NCI-H1092 treated with DMSO at 0.1 percent for 48 hours (cell line): ENCODE measurements around the gene KATNAL2.
A peak's percentile ranks its signal among the peaks of the same experiment; 100 is the strongest.
"Not testable (repeated sequence)": the region's sequence is repeated elsewhere in the genome, so short reads cannot be mapped to it uniquely, and the experiment has no call there.

Experiments
- DNase-seq: peaks from one replicate; lab custom pipeline; 2025; lab: John Stamatoyannopoulos, UW

KATNAL2 gene

DNA sequence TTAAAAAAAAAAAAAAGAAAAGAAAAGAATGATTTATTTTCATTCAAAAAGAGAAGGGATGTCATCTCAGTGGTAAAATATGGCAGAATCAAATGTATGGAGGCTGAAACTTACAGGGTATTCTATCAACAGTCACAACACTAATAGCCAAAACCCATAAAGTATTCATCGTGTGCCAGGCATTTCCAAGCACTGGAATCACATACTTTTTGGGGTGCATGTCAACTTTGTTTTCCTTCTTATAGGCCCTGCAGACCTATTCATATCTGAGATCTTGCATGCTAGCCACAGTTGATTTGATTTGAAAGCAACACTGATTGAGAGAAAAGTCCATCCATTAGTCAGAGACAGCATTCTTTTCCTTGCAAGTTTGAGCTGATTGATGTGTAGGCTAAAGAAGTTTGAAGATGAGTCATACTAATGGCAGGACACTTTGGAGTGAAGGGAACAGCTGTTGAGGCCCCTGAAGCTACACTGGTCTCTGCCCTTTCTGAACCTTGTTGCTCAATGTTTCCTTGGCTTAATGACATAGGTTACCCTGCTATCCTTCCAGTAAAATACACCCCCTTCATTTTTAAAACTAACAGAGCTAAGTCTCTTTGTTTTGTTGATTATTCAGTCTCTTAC lies 22.0 kb downstream of the KATNAL2 start:
- DNase-seq: no peak

DNA sequence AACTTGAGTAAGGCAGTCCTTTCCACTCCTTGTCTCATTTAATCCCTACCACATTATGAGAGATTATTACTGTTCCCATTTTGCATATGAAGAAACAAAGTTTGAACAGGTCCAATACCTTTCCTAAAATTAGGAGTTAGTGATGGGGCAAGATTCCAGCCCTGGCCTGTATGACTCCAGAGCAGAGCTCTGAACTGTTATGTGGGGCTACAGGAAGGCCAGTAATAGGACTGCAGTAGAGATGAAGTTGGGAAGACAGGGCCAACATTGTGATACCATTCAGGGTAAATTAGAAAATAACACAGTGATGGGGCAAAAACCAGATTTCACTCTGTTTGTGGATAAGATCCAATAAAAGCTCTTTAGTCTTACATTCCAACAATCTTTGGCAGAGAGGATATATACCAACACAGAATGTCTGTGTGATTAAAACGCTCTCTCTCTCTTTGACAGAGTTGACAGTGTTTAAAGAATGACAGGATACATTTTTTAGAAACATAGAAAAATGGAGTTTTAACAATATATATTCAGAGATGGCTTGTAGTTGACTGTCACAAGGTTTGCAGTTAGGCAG lies 22.7 kb downstream of the KATNAL2 start:
- DNase-seq: no peak

DNA sequence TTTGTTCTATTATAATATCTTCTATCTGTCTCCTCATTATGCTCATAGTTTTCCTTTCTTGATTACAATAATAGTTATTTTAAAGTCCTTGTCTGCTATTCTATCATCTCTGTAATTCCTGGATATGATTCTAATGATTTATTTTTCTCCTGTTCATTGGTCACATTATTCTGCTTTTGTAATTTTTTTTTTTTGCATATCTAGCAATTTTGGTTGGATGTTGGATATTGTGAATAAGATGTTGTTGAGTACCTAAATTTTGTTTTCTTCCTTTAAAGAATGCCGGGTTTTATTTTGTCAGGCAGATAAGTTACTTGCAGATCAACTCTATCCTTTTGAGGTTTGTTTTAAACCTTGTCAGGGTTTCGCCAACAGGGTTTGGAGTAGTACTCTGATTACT lies 25.2 kb downstream of the KATNAL2 start:
- DNase-seq: no peak

DNA sequence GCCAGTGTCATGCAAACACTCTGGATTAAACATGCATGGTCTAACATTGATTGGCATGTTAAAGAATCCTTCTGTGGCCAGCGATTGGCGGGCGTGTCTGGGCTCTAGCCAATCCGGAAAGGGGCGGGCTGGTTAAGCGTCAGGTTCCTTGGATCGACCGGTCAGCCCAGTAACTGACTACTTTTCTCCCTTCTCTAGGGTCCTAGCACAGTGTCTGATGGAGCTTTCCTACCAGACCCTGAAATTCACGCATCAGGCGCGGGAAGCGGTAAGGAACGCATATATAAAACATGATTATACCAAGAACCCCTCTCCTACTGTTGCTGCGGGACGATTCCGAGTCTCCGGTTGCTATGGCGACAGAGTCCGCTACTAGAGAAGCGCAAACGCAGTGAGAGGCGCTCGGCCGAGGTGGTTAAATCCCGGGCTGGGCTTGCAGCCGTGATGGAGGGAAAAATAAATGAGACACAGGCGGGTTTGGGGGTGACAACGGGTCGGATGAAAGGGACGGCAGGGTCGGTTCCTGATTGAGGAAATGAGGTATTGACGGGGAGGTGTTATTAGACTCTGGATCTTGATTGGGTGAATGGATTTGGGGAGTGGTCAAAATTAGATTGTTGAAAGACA lies 29.4 kb downstream of the KATNAL2 start:
- no peak for DNase-seq

DNA sequence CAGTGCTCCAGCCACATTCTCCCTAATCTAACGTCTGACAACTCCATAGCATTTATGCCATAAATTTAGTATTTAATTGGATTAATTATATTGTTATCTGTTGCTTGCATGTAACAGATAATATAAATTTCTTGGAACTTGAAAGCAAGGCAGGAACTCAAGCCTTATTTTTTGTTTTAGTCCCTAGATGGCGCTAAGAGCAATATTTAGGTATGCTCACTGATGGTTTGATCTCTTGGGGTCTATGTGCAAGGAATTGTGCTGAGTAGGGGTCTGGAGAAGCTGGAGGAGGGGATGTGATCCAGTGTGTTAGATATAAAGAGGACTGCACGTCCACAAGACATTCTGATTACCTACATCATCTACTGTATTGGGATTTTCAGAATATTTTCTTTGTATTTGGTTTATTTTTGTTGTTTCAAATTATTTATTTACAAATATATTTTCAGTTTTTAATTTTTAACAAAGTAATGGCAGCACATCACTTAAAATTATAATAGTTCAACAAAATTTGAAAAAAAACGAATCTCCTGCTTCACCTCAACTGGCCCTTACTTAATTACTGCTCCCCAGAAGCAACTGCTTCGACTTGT lies 32.8 kb downstream of the KATNAL2 start:
- DNase-seq: peak; percentile 64

DNA sequence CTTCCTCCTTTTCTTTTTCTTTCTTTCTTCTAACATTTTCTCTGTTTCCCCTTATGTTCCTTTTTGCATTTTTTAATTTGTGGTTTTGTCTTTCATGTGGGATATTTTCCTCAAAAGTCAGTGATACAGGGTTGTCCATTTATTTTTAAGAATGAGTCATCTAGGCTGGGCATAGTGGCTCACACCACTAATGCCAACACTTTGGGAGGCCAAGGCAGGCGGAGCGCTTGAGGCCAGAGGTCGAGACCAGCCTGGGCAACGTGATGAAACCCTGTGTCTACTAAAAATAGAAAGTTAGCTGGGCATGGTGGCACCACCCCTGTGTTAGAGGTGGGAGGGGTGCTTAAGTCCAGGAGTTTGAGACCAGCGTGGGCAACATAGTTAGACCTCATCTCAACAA lies 35.8 kb downstream of the KATNAL2 start:
- no peak for DNase-seq

DNA sequence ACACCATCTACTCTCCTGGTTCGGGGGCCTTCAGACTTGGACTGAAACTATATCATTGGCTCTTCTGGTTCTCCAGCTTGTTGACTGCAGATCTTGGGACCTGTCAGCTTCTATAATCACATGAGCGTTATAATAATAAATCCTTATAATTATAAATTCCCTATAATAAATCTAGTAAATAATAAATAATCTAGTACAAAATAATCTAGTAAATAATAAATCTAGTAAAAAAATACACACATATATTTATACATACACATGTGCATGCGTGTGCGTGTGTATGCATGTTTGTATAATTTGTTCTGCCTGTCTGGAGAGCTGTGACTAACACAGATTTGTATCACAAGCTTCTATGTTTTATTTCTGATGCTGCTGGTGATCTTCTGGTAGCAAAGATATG lies 40.8 kb downstream of the KATNAL2 start:
- no peak for DNase-seq

DNA sequence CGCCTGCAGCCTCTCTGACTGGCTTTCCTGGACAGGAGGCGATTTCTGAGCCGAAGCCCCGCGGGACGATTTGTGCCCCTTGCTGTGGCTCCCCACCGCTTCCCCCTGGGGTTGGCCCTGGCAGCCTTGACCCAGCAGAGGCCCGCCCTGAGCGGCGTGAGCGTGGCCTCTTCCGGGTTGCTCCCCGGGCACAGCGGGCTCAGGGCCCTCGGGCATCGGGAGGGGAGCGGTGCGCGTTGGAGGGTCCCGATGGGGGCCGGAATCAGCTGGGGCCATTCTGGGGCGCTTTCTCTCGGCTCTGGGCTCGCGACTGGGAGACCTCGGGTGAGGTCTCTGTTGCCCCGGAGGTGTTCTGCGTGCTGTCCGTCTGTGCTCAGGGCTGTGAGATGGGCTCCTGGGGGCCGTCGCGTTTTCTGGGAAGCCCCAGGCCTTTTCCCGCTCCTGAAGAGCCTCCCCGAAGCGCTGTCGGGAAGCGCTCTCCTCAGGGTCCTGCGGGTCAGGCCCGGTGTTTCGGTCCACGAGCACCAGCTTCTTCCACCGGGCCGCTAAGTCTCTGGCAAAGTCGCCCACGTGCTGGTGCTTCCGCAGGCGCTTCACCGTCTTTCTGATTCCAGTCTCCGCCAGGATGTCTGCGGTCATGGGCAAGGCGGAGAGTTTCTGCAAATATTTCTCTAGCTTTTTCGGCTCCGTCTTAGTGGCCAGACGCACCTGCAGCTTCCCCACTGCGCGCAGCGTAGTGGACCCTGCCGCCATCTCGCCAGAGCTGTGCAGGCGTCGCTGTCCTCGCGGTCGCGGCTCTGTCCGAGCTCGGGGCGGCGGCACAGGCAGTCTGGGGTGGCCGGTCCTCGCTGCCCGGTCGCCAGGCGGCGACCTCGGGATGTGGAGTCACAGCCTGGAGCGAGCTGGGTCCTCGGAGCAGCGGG lies 46.5 kb downstream of the KATNAL2 start:
- DNase-seq: not testable (repeated sequence)

DNA sequence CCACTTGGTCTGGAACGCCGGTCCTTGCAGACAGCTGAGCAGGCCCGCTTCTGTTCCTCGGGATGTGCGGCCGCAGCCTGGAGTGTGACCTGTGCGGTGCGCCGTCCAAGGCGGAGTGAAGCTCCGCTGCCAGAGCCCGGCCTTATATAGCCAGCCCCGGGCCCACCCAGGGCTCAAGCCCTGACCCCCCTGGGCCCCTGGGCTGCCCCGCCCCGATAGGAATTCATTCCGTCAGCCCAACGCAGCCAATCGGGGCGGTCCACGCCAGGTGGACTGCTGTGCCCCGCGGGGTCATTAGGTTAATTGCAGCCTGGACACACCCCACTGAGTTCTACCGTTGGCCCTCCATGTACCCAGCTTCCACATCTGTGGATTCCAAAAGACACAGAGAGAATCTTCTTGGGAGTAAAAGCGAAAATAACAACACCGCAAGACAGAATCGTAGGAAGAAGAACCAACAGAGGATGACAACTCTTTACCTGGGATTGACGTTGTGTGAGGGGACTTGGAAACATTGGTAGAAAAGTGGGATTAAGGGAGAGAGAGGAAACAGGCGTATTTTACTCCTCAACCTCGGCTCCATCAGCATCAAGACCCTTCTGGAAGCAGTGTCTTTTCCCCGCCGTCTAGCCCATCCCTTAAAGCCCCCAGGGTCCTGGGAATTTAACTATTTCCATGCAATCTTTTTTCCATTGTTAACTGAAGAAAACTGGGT lies 47.3 kb downstream of the KATNAL2 start:
- not testable (repeated sequence) for DNase-seq

DNA sequence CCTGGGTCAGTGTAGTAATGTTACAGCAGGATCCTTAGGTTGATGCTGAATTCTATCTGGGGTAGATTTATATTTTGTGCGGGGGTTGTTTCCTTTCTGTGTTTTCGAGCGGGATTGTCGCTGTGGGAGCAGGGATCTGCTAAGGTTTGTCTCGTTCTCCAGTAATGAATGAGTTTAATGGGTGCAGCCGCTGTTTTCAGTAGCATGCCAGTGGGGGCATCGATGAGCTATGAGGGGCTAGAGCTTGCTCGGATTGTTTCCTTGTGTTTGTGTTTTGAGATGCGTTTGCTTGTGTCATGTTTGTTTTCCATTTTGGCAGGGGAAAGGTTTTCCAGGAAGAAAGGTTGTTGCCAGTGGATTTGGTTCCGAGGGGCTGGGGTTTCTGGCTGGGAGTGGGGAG lies 48.9 kb downstream of the KATNAL2 start:
- not testable (repeated sequence) for DNase-seq

DNA sequence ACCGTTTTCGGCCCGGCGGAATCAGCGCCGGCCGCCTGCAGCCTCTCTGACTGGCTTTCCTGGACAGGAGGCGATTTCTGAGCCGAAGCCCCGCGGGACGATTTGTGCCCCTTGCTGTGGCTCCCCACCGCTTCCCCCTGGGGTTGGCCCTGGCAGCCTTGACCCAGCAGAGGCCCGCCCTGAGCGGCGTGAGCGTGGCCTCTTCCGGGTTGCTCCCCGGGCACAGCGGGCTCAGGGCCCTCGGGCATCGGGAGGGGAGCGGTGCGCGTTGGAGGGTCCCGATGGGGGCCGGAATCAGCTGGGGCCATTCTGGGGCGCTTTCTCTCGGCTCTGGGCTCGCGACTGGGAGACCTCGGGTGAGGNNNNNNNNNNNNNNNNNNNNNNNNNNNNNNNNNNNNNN lies 52.1 kb downstream of the KATNAL2 start:
- not testable (repeated sequence) for DNase-seq

DNA sequence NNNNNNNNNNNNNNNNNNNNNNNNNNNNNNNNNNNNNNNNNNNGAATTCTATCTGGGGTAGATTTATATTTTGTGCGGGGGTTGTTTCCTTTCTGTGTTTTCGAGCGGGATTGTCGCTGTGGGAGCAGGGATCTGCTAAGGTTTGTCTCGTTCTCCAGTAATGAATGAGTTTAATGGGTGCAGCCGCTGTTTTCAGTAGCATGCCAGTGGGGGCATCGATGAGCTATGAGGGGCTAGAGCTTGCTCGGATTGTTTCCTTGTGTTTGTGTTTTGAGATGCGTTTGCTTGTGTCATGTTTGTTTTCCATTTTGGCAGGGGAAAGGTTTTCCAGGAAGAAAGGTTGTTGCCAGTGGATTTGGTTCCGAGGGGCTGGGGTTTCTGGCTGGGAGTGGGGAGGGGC lies 102.5 kb downstream of the KATNAL2 start:
- not testable (repeated sequence) for DNase-seq

DNA sequence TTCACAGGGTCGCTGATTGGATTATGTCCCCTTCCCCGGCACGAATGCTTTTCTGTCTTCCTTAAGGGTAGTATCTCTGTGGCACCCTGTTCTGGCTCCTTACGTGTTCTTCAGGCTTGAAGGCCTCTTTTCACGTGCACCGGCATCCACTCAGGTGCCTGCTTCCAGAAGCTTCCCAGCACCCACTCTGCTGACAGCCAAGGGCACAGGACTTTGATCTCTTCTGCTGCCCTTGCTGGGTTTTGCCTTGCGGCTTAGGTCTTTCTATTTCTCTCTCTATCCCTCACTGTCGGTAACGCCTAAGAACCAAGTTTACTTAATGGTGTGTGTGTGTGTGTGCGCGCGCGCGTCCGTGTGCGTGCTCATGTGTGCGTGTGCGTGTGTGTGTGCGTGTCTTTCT lies 103.4 kb downstream of the KATNAL2 start:
- DNase-seq: not testable (repeated sequence)

DNA sequence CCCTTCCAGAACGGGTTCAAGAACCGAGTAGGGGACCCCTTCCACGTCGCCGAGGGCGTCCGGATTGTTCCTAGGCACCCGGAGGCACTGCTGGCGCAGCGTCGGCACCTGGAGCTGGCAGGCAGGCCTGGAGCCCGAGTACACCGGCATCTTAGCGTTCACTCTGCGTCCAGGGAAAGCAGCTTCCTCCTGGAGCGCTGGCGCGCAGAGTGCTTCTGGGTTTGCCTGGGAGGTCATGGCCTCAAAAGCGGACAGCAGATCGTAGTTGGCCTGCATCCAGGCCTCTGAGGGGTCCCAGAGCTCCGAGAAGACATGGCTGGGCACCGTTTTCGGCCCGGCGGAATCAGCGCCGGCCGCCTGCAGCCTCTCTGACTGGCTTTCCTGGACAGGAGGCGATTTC lies 105.4 kb downstream of the KATNAL2 start:
- not testable (repeated sequence) for DNase-seq

DNA sequence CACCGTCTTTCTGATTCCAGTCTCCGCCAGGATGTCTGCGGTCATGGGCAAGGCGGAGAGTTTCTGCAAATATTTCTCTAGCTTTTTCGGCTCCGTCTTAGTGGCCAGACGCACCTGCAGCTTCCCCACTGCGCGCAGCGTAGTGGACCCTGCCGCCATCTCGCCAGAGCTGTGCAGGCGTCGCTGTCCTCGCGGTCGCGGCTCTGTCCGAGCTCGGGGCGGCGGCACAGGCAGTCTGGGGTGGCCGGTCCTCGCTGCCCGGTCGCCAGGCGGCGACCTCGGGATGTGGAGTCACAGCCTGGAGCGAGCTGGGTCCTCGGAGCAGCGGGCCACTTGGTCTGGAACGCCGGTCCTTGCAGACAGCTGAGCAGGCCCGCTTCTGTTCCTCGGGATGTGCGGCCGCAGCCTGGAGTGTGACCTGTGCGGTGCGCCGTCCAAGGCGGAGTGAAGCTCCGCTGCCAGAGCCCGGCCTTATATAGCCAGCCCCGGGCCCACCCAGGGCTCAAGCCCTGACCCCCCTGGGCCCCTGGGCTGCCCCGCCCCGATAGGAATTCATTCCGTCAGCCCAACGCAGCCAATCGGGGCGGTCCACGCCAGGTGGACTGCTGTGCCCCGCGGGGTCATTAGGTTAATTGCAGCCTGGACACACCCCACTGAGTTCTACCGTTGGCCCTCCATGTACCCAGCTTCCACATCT lies 106.5 kb downstream of the KATNAL2 start:
- DNase-seq: not testable (repeated sequence)

DNA sequence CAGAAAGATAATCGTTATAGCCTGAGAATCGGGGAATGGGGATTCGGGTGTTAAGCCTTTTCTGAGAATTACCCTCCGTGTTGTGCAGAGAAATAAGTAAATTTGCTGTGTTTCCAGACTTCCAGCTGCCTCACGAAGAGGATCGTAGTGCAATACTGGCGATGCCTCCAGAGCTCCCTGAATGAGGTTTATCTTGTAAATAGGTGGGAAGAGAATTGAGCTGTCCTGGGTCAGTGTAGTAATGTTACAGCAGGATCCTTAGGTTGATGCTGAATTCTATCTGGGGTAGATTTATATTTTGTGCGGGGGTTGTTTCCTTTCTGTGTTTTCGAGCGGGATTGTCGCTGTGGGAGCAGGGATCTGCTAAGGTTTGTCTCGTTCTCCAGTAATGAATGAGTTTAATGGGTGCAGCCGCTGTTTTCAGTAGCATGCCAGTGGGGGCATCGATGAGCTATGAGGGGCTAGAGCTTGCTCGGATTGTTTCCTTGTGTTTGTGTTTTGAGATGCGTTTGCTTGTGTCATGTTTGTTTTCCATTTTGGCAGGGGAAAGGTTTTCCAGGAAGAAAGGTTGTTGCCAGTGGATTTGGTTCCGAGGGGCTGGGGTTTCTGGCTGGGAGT lies 108.3 kb downstream of the KATNAL2 start:
- DNase-seq: not testable (repeated sequence)

DNA sequence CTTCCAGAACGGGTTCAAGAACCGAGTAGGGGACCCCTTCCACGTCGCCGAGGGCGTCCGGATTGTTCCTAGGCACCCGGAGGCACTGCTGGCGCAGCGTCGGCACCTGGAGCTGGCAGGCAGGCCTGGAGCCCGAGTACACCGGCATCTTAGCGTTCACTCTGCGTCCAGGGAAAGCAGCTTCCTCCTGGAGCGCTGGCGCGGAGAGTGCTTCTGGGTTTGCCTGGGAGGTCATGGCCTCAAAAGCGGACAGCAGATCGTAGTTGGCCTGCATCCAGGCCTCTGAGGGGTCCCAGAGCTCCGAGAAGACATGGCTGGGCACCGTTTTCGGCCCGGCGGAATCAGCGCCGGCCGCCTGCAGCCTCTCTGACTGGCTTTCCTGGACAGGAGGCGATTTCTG lies 111.3 kb downstream of the KATNAL2 start:
- not testable (repeated sequence) for DNase-seq

DNA sequence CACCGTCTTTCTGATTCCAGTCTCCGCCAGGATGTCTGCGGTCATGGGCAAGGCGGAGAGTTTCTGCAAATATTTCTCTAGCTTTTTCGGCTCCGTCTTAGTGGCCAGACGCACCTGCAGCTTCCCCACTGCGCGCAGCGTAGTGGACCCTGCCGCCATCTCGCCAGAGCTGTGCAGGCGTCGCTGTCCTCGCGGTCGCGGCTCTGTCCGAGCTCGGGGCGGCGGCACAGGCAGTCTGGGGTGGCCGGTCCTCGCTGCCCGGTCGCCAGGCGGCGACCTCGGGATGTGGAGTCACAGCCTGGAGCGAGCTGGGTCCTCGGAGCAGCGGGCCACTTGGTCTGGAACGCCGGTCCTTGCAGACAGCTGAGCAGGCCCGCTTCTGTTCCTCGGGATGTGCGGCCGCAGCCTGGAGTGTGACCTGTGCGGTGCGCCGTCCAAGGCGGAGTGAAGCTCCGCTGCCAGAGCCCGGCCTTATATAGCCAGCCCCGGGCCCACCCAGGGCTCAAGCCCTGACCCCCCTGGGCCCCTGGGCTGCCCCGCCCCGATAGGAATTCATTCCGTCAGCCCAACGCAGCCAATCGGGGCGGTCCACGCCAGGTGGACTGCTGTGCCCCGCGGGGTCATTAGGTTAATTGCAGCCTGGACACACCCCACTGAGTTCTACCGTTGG lies 112.4 kb downstream of the KATNAL2 start:
- DNase-seq: not testable (repeated sequence)

DNA sequence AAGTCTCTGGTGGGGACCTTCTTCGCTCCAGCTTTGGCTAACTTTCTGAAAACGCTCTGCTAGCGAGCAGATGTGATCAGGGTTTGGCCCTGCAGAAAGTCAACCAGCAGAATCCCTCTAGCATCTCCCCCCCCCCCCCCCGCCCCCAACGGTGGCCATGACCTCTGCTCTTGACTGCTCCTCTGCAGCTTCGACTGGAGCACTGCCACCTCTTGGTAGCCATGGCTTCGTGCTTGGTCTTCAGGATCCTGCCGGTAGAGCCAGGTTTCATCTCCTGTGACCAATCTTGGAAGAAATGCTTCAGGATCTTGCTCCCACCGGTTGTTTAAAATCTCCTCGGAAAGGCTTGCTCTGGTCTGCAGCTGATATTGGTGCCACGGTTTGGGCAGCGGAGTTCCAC lies 113.5 kb downstream of the KATNAL2 start:
- not testable (repeated sequence) for DNase-seq

DNA sequence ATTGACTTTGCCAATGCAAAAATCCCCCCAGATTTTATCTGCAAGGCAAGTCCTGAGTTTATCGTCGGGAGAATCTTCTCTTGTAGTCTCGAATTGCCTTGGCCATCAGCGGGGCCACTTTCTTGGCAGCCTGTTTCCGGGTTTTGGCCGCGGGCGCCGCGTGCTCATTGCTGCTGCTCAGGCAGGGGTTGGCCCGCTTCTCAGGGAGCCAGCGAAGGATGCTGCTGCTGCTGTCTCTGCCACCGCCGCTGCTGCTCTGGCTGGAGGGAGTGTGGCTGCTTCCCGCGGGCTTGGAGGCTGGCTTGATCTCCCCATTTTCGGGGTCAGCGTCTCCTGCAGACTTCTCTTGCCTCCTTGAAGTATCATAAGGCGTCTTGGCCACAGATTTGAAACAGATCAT lies 115.5 kb downstream of the KATNAL2 start:
- no peak for DNase-seq
